SK-N-SH (cell line): ENCODE data around the gene SP2.

Experiments
- CTCF ChIP-seq: fragments of 200-600 bp; sonication (generic); IDR thresholded peaks from 2 replicates; pipeline ENCODE4 v1.6.1; 2017; ENCODE audit warnings: antibody characterized with exemption, mild to moderate bottlenecking, moderate library complexity
- MAX ChIP-seq: IDR thresholded peaks from 2 replicates; pipeline ENCODE4 v1.4.0; 2012; ENCODE audit warnings: low read depth
- USF2 ChIP-seq: fragments of 150-350 bp; IDR thresholded peaks from 2 replicates; pipeline ENCODE4 v1.6.1; 2017; ENCODE audit warnings: antibody characterized with exemption, low read length, low read depth, borderline replicate concordance
- ZBTB33 ChIP-seq: IDR thresholded peaks from 2 replicates; pipeline ENCODE4 v1.4.0; 2012; ENCODE audit warnings: low read depth, borderline replicate concordance

GRCh38 chr17:47967607-47968252, 71.7 kb downstream of the SP2 start:
- TF ChIP-seq ZBTB33 (no peak), USF2 (no peak), MAX (0 out of 2 replicates have a peak, but pooled peaks have one; percentile 23), CTCF (no peak)
